ENCODE measurements around the gene PTBP2.

- TF ChIP-seq CTCF (IDR thresholded peaks at IDR 0.05; ENCODE audit: poor library complexity), result no peak
- TF ChIP-seq EZH2 (IDR thresholded peaks at IDR 0.05; ENCODE audit: borderline replicate concordance), result no peak
Measured at GRCh38 chr1:96721053-96721415, 550 bp upstream of the PTBP2 start.
